ENCODE data around the gene SMYD3. TPM values are rescaled to one million over a fixed set of nuclear protein-coding genes. Genes with fewer than 3 reads are reported as not detected.

Gene SMYD3
- total and polyA plus RNA-seq, 9 of the 15 experiments (the other 6 are each of a cell fraction or from before 2014, with no cell fraction given): 128 to 440 (median 197) TPM

DNA sequence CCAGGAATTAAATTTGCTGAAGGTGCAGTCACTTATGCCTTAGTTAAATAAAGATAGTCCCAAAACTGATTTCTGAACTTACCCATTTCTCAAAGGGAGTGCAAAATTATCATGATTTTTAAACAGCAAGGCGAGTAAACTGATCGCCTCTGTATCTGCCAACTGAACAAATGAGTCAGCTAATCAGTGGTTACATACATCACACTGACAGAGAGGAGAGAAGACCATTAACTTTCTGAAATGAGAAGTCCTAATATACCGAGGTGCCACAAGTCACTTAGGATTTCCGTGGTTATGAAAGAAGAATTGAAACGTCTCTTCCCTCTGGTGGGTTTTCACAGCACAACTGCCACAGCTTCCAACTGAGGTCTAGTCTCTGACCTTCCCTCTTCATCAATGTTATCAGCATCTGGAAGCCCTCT lies 400.7 kb downstream of the SMYD3 start (continued):
- peak; percentile 14 for TF ChIP-seq CCNT2 (IDR thresholded peaks at IDR 0.05; ENCODE audit: borderline replicate concordance, extremely low read depth, insufficient read length, low read depth, low read length)
- TF ChIP-seq SLC30A9 (CRISPR knock-in tag; IDR thresholded peaks at IDR 0.05): no peak
- TF ChIP-seq FOXA3 (CRISPR knock-in tag; conservative IDR thresholded peaks at IDR 0.05 in 1 of 2, IDR thresholded peaks at IDR 0.05 in 1 of 2): no peak
- no peak for TF ChIP-seq CBX3 (IDR thresholded peaks at IDR 0.05; ENCODE audit: borderline replicate concordance in 1 of 2, low read length in 2 of 2)
- peak; percentile 14; the same call in 1 of the 2 replicates for TF ChIP-seq NFRKB (IDR thresholded peaks at IDR 0.05; ENCODE audit: low read depth)
- TF ChIP-seq DPF2 (IDR thresholded peaks at IDR 0.05): peak; percentile 83
- no peak for TF ChIP-seq SNRNP70 (optimal IDR thresholded peaks at IDR 0.05; ENCODE audit: low read depth, low read length)
- TF ChIP-seq ZNF316 (IDR thresholded peaks at IDR 0.05): peak; percentile 93
- TF ChIP-seq LEF1 (IDR thresholded peaks at IDR 0.05): 0 out of 2 replicates have a peak, but pooled peaks have one; percentile 71
- TF ChIP-seq, protein P1, sequence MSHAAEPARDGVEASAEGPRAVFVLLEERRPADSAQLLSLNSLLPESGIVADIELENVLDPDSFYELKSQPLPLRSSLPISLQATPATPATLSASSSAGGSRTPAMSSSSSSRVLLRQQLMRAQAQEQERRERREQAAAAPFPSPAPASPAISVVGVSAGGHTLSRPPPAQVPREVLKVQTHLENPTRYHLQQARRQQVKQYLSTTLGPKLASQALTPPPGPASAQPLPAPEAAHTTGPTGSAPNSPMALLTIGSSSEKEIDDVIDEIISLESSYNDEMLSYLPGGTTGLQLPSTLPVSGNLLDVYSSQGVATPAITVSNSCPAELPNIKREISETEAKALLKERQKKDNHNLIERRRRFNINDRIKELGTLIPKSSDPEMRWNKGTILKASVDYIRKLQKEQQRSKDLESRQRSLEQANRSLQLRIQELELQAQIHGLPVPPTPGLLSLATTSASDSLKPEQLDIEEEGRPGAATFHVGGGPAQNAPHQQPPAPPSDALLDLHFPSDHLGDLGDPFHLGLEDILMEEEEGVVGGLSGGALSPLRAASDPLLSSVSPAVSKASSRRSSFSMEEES (CRISPR knock-in tag; IDR thresholded peaks at IDR 0.05): no peak
- TF ChIP-seq ZNF584 (CRISPR knock-in tag; IDR thresholded peaks at IDR 0.05; ENCODE audit: low read depth): no peak
- no peak for TF ChIP-seq TRIM24 (IDR thresholded peaks at IDR 0.05)
- TF ChIP-seq ZBTB11 (CRISPR knock-in tag; IDR thresholded peaks at IDR 0.05): peak in 1 of 3 experiments; percentile 51; a peak in 1 of 6 replicates
- no peak for TF ChIP-seq ZFP1 (CRISPR knock-in tag; IDR thresholded peaks at IDR 0.05)
- no peak for TF ChIP-seq ZNF668 (CRISPR knock-in tag; IDR thresholded peaks at IDR 0.05)
- TF ChIP-seq ZNF133 (CRISPR knock-in tag; IDR thresholded peaks at IDR 0.05): no peak
- TF ChIP-seq ZNF395 (CRISPR knock-in tag; IDR thresholded peaks at IDR 0.05): no peak
- no peak for TF ChIP-seq CCAR2 (IDR thresholded peaks at IDR 0.05; ENCODE audit: low read depth, low read length)
- 0 out of 2 replicates have a peak, but pooled peaks have one; percentile 14 for TF ChIP-seq ZNF197 (CRISPR knock-in tag; IDR thresholded peaks at IDR 0.05; ENCODE audit: low read depth)
- TF ChIP-seq NR3C1 (CRISPR knock-in tag; IDR thresholded peaks at IDR 0.05): no peak
- TF ChIP-seq ZBTB8A (IDR thresholded peaks at IDR 0.05; ENCODE audit: partially characterized antibody): no peak

All from K562 (cell line).